ENCODE results near the gene TMEM40.

The TMEM40 gene

DNA sequence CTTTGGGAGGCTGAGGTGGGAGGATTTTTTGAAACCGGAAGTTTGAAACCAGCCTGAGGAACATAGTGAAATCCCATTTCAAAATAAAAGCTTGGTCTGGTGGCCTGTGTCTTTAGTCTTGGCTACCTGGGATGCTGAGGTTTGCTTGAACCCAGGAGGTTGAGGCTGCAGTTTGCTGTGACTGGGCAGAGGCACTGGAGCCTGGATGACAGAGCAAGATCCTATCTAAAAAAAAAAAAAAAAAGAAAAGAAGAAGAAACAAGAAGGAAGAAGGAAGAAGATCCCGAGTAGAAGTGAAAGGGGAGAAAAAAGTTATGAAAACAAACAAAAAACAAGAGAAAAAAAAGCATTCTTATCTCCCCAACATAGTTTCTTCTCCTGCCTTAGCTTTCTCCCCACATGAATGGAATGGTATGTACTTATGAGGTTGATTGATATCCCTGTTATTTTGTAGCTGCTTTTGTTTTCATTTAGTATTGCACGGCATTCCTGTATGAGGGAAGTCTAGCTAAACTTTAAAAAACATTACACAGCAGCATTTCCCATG lies 42.4 kb downstream of the TMEM40 start:
- TF ChIP-seq MYC (IDR thresholded peaks at IDR 0.05; ENCODE audit: low read depth, low read length) (no peak), POLR2A (IDR thresholded peaks at IDR 0.05; ENCODE audit: extremely low read depth, insufficient read length) (no peak)
- TF ChIP-seq, protein P1, sequence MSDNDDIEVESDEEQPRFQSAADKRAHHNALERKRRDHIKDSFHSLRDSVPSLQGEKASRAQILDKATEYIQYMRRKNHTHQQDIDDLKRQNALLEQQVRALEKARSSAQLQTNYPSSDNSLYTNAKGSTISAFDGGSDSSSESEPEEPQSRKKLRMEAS (IDR thresholded peaks at IDR 0.05; ENCODE audit: low read depth, low read length), result no peak
- TF ChIP-seq, protein P2, sequence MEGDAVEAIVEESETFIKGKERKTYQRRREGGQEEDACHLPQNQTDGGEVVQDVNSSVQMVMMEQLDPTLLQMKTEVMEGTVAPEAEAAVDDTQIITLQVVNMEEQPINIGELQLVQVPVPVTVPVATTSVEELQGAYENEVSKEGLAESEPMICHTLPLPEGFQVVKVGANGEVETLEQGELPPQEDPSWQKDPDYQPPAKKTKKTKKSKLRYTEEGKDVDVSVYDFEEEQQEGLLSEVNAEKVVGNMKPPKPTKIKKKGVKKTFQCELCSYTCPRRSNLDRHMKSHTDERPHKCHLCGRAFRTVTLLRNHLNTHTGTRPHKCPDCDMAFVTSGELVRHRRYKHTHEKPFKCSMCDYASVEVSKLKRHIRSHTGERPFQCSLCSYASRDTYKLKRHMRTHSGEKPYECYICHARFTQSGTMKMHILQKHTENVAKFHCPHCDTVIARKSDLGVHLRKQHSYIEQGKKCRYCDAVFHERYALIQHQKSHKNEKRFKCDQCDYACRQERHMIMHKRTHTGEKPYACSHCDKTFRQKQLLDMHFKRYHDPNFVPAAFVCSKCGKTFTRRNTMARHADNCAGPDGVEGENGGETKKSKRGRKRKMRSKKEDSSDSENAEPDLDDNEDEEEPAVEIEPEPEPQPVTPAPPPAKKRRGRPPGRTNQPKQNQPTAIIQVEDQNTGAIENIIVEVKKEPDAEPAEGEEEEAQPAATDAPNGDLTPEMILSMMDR (IDR thresholded peaks at IDR 0.05; ENCODE audit: low read depth, low read length), result no peak
- no peak overlapping the region for H3K4me3 ChIP-seq (ENCODE audit: low read depth, low read length)
- DNase-seq (ENCODE audit: low read depth), result no peak

DNA sequence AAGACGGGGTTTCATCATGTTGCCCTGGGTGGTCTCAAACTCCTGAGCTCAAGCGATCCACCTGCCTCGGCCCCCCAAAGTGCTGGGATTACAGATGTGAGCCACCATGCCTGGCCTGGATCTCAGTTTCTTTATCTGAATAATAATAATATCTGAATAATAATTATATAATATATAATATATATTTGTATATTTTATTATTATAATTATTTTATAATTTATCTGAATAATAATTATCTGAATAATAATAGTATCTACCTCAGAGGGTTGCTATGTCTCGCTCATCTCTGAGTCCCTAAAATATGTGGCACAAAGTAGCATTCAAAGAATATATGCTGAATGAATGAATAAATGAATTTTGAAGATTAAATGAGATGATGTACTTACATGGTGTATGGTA lies 44.8 kb downstream of the TMEM40 start:
- TF ChIP-seq POLR2A (IDR thresholded peaks at IDR 0.05; ENCODE audit: extremely low read depth, insufficient read length) (no peak), MYC (IDR thresholded peaks at IDR 0.05; ENCODE audit: low read depth, low read length) (no peak)
- TF ChIP-seq, protein P2 (IDR thresholded peaks at IDR 0.05; ENCODE audit: low read depth, low read length), result no peak
- TF ChIP-seq, protein P1 (IDR thresholded peaks at IDR 0.05; ENCODE audit: low read depth, low read length), result no peak
- DNase-seq (ENCODE audit: low read depth), result no peak
- H3K4me3 ChIP-seq (ENCODE audit: low read depth, low read length), result no peak overlapping the region

DNA sequence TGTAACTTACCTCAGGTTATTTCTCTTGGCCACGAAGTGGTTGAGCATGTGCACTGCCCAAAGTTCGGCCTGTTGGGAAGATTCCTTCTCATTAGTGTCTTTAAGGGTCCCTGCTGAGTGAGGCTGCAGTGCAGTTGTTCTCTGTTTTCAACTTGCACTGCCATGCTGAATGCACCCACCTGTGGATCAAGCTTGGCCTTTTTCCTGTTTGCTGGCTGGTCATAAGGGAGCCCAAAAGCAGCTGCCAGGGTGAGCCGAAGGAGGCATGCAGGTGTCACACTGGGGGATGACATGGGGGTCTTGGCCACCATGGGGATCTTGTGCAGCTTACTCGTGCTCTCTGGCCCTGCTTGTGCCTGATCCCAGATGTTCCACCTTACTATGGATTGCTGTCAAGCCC lies 49.0 kb downstream of the TMEM40 start:
- TF ChIP-seq, protein P1 (IDR thresholded peaks at IDR 0.05; ENCODE audit: low read depth, low read length), result no peak
- TF ChIP-seq, protein P2 (IDR thresholded peaks at IDR 0.05; ENCODE audit: low read depth, low read length), result no peak
- TF ChIP-seq MYC (IDR thresholded peaks at IDR 0.05; ENCODE audit: low read depth, low read length), result no peak
- TF ChIP-seq POLR2A (IDR thresholded peaks at IDR 0.05; ENCODE audit: extremely low read depth, insufficient read length), result no peak
- DNase-seq (ENCODE audit: low read depth), result no peak
- H3K4me3 ChIP-seq (ENCODE audit: low read depth, low read length), result no peak overlapping the region

DNA sequence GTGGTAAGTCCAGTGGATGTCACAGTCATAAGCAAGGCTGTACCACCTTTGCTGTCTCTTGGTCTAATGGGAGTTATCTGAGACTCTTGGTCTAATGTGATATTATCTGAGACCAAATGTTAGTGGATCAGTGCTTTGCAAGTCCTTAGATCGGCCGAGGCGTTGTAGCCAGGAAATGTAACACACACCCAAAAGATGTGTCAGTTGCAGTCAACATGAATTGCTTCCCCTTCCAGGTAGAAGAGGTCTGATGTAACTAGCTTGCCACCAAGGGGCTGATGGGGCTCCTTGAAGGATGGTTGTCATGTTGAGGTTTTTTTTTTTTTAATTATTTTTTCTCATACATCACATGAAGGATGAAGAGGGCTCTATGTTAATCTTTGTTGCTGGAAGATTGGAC lies 49.7 kb downstream of the TMEM40 start:
- TF ChIP-seq, protein P1 (IDR thresholded peaks at IDR 0.05; ENCODE audit: low read depth, low read length), result no peak
- TF ChIP-seq POLR2A (IDR thresholded peaks at IDR 0.05; ENCODE audit: extremely low read depth, insufficient read length) (no peak), MYC (IDR thresholded peaks at IDR 0.05; ENCODE audit: low read depth, low read length) (no peak)
- TF ChIP-seq, protein P2 (IDR thresholded peaks at IDR 0.05; ENCODE audit: low read depth, low read length), result no peak
- no peak overlapping the region for H3K4me3 ChIP-seq (ENCODE audit: low read depth, low read length)
- DNase-seq (ENCODE audit: low read depth), result no peak

DNA sequence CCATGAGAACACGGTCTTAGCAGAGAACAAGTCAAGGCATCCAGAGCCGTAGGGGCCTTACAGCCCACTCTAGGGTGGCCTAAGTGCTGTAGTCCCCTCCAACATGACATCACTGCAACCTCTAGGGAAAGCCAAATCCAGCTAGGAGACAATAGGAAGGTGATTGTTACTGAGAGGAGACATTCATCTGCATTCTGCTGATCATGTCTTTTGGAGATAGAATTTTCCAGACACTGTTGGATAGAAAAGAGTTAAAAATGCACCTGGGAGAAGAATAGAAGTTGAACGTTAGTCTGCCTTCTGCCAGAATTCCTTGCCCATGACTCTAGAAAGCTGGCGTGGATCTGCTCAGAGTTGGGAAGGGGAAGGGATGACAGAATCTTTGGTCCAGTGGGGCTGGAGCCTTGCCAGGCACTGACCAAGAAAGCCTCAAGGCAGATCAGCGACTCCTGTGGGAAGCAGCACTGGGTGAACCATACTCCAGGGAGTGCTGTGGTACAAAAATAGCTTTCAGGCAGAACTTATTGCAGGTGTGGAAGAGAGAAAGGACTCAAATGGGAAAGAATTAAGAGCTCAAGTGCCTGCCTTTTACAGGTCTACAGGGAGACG lies 50.4 kb downstream of the TMEM40 start:
- no peak for TF ChIP-seq MYC (IDR thresholded peaks at IDR 0.05; ENCODE audit: low read depth, low read length)
- TF ChIP-seq, protein P1 (IDR thresholded peaks at IDR 0.05; ENCODE audit: low read depth, low read length), result no peak
- TF ChIP-seq, protein P2 (IDR thresholded peaks at IDR 0.05; ENCODE audit: low read depth, low read length), result no peak
- no peak for TF ChIP-seq POLR2A (IDR thresholded peaks at IDR 0.05; ENCODE audit: extremely low read depth, insufficient read length)
- DNase-seq (ENCODE audit: low read depth), result no peak
- no peak overlapping the region for H3K4me3 ChIP-seq (ENCODE audit: low read depth, low read length)

Measured in NB4 (cell line).